Memory B cell (primary cell): ENCODE results near the gene DOCK1.

ENCODE experiments used
- ATAC-seq: fragments of 150-1000 bp; cut with Tn5 transposase; 2 replicates; pipeline ENCODE4 v1.10.0; 2021; ENCODE audit warnings: low read depth, mild to moderate bottlenecking, moderate library complexity
- DNase-seq, 2 donors: peaks; one replicate each; pipeline ENCODE4 v3.0.0; 2022; ENCODE audit warnings: low spot score in 2 of 2
- H3K27ac Mint-ChIP-seq: one replicate; pipeline ENCODE4 v1.8.0; 2022; ENCODE audit warnings: mild to moderate bottlenecking, moderate library complexity, mixed read lengths
- H3K27me3 Mint-ChIP-seq: one replicate; pipeline ENCODE4 v1.8.0; 2022; ENCODE audit warnings: mixed read lengths
- H3K36me3 Mint-ChIP-seq: one replicate; pipeline ENCODE4 v1.8.0; 2022; ENCODE audit warnings: mild to moderate bottlenecking, mixed read lengths
- H3K4me1 Mint-ChIP-seq: one replicate; pipeline ENCODE4 v1.8.0; 2022; ENCODE audit warnings: mixed read lengths
- H3K4me3 Mint-ChIP-seq: one replicate; pipeline ENCODE4 v1.8.0; 2022; ENCODE audit warnings: mild to moderate bottlenecking, moderate library complexity, mixed read lengths
- H3K9me3 Mint-ChIP-seq: one replicate; pipeline ENCODE4 v1.8.0; 2022; ENCODE audit warnings: mixed read lengths

DOCK1 gene

DNA sequence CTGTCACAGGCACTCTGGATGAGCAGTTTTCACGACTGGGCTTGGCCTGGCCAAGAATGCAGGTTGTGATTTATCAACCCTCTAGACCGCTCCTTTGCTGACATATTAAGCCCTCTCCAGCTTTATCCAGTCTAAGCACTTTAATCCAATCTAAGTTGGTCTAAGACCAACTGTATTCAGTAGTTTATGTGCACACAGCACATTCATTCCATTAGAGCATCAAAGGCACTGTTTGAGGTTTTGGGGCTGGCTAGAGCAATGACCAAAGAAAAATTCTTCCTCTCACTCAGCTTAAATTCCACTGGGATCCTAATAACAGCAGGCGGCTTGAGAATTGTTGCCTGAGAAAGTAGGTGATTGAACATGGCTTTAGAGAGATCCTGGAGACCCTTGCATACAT is 467.1 kb downstream of the DOCK1 start:
- DNase-seq (no peak), ATAC-seq (no peak)
- Mint-ChIP-seq H3K9me3 (no peaks in the 10 kb centered on the region), H3K27ac (no peak overlapping the region), H3K36me3 (no peaks in the 10 kb centered on the region), H3K27me3 (no peaks in the 10 kb centered on the region), H3K4me3 (no peak overlapping the region), H3K4me1 (no peaks in the 10 kb centered on the region)

DNA sequence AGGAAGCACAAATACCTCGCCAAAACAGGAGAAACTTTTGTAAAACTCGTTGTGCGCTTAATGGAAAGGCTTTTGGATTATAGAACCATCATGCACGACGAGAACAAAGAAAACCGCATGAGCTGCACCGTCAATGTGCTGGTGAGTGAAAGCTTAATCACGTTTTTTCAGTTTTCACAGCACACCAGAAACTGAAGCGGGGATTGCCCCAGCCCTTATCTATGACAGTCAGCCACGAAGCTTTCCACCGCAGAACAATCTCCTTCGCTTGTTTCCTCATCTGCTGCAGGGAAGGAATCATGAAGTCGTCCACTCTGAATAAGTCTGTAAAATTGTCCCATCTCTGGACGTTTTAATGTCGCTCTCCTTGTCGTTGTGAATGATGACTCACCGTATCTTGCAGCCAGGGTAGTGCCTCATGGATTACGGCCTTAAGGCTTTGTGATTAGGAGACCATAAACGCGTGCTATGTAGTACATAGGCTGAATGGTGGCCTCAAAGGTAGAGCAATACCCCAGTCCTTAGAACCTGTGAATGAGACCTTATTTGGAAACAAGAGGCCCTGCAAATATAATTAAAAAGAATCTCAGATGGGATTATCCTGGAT is 468.9 kb downstream of the DOCK1 start:
- Mint-ChIP-seq H3K27ac (no peak overlapping the region), H3K36me3 (no peaks in the 10 kb centered on the region), H3K4me3 (no peak overlapping the region), H3K27me3 (no peaks in the 10 kb centered on the region), H3K4me1 (no peaks in the 10 kb centered on the region), H3K9me3 (no peaks in the 10 kb centered on the region)
- ATAC-seq, result no peak
- no peak for DNase-seq

DNA sequence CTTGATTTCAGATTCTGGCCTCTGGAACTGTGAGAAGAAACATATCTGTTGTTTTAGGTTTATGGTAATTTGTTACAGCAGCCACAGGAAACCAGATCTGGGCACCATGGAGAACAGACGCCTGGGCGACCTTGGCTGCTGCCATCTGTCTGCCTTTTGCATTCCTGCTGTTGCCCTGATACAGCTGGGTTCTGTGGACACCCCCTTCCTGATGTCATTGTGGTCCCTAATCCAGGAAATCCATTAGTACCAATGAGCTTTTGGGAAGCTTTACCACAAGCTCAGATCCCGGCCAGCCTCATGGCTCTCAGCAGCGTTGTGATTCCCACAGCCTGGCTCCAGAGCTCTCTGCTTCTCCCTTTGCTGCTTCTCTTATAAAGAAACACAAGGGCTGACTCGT is 469.7 kb downstream of the DOCK1 start:
- H3K4me3 Mint-ChIP-seq, result no peak overlapping the region
- no peak for DNase-seq
- no peaks in the 10 kb centered on the region for H3K36me3 Mint-ChIP-seq
- H3K27me3 Mint-ChIP-seq, result no peaks in the 10 kb centered on the region
- ATAC-seq, result no peak
- no peaks in the 10 kb centered on the region for H3K4me1 Mint-ChIP-seq
- no peak overlapping the region for H3K27ac Mint-ChIP-seq
- H3K9me3 Mint-ChIP-seq, result no peaks in the 10 kb centered on the region

DNA sequence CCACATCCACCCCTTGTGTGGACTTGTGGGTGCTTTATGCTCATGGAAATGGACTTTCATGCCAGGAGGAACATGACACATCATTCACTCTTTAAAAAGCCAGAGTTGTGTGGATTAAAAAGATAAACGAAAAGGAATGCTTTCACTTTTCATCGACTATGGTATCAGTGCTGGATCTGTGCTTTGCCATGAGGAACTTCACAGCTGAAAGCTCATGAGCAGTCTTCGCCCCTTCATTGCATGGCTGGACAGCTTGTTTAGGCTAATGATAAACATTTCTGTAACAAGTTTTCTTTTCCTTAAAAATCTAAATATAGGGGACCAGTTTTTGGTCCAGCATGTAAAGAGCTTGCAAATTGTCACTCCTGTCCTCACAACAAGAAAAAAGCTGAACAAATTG is 470.2 kb downstream of the DOCK1 start:
- no peaks in the 10 kb centered on the region for H3K36me3 Mint-ChIP-seq
- H3K27me3 Mint-ChIP-seq, result no peaks in the 10 kb centered on the region
- DNase-seq (no peak), ATAC-seq (no peak)
- H3K27ac Mint-ChIP-seq, result no peak overlapping the region
- H3K4me3 Mint-ChIP-seq, result no peak overlapping the region
- no peaks in the 10 kb centered on the region for H3K4me1 Mint-ChIP-seq
- H3K9me3 Mint-ChIP-seq, result no peaks in the 10 kb centered on the region

DNA sequence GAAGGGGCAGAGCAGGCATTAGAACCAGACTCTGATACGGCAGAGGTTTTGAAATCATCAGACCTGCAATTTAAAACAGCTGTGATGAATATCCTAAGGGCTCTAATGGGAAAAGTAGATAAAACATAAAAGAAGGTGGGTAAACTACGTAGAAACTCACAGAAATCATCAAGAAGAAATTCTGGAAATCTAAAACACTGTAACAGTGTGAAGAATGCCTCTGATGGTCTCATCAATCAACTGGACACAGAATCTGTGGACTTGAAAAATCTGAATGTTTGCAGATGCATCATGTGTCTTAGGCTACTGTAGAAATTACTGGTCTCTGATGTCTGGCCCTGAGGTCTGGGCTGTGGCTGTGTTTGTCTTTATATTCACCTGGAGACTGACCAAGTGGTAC is 470.8 kb downstream of the DOCK1 start:
- no peaks in the 10 kb centered on the region for H3K4me1 Mint-ChIP-seq
- H3K27ac Mint-ChIP-seq, result no peak overlapping the region
- ATAC-seq (no peak), DNase-seq (no peak)
- no peaks in the 10 kb centered on the region for H3K27me3 Mint-ChIP-seq
- H3K4me3 Mint-ChIP-seq, result no peak overlapping the region
- H3K36me3 Mint-ChIP-seq, result no peaks in the 10 kb centered on the region
- no peaks in the 10 kb centered on the region for H3K9me3 Mint-ChIP-seq

DNA sequence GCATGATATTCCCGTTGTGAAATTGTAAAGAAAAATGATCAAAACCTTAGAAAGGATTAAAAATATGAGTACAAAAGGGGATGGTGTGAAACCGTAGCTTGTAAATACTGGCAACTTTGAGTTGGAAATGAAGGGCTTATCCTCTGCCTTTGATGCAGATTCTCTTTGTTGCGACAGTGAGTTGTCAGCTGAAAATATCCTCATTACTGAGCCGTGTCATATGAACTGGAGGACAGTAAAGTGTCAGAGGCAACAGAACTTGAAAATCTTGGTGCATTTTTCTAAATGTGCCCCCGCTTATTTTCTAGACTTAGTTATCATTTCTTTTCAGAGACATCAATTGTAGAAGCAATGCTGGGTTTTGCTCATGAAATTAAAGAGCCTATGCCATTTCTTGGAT is 473.4 kb downstream of the DOCK1 start:
- no peaks in the 10 kb centered on the region for H3K27me3 Mint-ChIP-seq
- no peak overlapping the region for H3K4me3 Mint-ChIP-seq
- DNase-seq (no peak), ATAC-seq (no peak)
- no peaks in the 10 kb centered on the region for H3K4me1 Mint-ChIP-seq
- no peak overlapping the region for H3K27ac Mint-ChIP-seq
- H3K9me3 Mint-ChIP-seq, result no peaks in the 10 kb centered on the region
- H3K36me3 Mint-ChIP-seq, result no peaks in the 10 kb centered on the region

DNA sequence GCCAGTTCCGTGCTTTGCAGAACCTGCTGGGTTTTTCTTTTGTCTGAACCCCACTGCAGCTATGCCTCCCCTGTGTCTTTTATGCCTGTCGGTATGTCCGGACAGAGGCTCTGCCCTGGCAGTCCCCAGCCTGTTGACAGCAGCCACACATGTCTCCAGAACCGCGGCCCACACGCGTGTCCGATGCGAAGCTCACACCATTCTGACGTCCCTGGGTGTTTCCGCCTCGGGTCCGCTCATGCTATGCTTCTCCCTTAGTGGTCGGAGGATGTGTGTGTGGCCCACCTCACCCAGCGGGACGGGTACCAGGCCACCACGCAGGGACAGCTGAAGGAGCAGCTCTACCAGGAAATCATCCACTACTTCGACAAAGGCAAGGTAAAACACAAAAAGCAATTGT is 479.3 kb downstream of the DOCK1 start:
- no peak overlapping the region for H3K27ac Mint-ChIP-seq
- DNase-seq, result no peak
- no peak for ATAC-seq

DNA sequence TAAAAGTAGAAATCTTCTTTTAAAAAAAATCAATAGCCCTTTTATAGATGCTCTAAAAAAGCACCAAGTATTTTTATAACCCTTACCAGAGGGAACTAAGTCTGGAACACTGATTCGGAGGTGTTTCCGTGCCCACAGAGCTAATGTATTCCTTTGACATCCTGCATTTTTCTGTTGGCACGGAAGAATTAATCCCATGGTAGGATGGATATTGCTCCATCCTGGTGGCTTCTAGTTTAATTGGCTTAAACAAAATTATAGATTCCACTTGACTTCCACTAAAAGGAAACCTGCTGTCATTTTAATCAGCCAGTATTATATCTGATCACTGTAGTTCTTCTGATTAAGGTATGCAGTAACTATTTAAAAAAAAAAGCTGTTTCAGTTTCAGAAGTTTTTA is 479.8 kb downstream of the DOCK1 start:
- no peaks in the 10 kb centered on the region for H3K36me3 Mint-ChIP-seq
- DNase-seq, result no peak
- H3K27ac Mint-ChIP-seq, result no peak overlapping the region
- no peak for ATAC-seq
- H3K4me3 Mint-ChIP-seq, result no peak overlapping the region
- H3K4me1 Mint-ChIP-seq, result no peaks in the 10 kb centered on the region
- H3K9me3 Mint-ChIP-seq, result peaks cover 3% of the 10 kb centered on the region
- peaks cover 3% of the 10 kb centered on the region for H3K27me3 Mint-ChIP-seq

More for the DNA sequence above, 479.3 kb downstream of the DOCK1 start:
- H3K4me3 Mint-ChIP-seq, result no peak overlapping the region
- H3K36me3 Mint-ChIP-seq, result no peaks in the 10 kb centered on the region
- H3K9me3 Mint-ChIP-seq, result peaks cover 2% of the 10 kb centered on the region
- peaks cover 2% of the 10 kb centered on the region for H3K27me3 Mint-ChIP-seq
- H3K4me1 Mint-ChIP-seq, result no peaks in the 10 kb centered on the region

DNA sequence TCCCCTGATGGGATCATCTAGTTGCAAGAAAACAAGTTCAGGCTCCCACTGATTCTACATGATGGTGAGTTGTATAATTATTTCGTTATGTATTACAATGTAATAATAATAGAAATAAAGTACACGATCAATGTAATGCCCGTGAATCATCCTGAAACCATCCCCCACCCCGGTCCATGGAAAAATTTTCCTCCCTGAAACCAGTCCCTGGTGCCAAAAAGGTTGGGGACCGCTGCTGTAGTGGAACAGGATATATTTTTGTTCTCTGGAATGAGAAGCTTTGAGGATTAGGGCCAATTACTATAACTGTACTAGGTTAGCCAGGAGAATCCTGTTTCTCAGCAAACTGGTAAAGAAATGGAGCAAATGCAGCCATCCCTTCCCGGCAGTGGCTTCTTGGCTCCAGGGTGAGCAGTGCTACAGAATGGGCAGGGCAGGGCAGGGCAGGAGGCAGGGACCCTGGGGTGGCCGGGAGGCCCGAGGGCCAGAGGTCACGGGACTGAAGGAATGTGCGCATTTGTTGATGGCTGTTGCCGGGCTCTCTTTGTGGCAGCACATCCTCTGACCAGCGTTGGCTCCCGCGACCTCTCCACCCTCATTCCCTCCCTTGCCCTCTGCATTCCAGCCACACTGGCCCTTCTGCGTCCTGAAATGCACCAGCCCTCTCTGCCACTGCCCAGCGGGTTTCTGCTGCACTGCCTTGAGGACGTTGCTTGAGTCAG is 481.5 kb downstream of the DOCK1 start:
- no peak for ATAC-seq
- H3K27ac Mint-ChIP-seq, result no peak overlapping the region
- H3K4me1 Mint-ChIP-seq, result no peaks in the 10 kb centered on the region

DNA sequence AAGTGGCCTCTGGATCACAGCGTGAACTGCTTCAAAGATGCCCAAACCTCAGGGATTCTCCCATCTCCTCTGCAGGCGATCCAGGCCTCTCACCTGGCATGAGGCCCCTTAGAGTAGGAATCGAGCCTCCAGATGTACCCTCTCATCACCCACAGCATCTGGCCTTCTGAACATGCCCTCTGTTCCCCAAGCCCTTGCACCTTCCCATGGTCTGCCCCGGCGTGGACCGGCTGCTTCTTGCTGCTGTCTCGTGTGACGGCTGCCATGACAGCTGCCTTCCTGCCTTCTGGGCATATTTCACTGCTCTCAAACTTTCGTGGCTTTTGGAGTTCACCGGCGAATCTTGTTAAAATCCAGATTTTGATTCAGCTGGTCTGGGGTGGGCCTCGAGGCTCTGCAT is 486.6 kb downstream of the DOCK1 start:
- no peaks in the 10 kb centered on the region for H3K36me3 Mint-ChIP-seq
- DNase-seq (no peak), ATAC-seq (no peak)
- H3K4me1 Mint-ChIP-seq, result no peaks in the 10 kb centered on the region
- peaks cover 1% of the 10 kb centered on the region for H3K27me3 Mint-ChIP-seq
- no peak overlapping the region for H3K4me3 Mint-ChIP-seq
- peaks cover 1% of the 10 kb centered on the region for H3K9me3 Mint-ChIP-seq
- H3K27ac Mint-ChIP-seq, result no peak overlapping the region

More for the DNA sequence above, 481.5 kb downstream of the DOCK1 start:
- H3K27me3 Mint-ChIP-seq, result peaks cover 3% of the 10 kb centered on the region
- peaks cover 3% of the 10 kb centered on the region for H3K9me3 Mint-ChIP-seq
- H3K4me3 Mint-ChIP-seq, result no peak overlapping the region
- no peaks in the 10 kb centered on the region for H3K36me3 Mint-ChIP-seq
- no peak for DNase-seq

DNA sequence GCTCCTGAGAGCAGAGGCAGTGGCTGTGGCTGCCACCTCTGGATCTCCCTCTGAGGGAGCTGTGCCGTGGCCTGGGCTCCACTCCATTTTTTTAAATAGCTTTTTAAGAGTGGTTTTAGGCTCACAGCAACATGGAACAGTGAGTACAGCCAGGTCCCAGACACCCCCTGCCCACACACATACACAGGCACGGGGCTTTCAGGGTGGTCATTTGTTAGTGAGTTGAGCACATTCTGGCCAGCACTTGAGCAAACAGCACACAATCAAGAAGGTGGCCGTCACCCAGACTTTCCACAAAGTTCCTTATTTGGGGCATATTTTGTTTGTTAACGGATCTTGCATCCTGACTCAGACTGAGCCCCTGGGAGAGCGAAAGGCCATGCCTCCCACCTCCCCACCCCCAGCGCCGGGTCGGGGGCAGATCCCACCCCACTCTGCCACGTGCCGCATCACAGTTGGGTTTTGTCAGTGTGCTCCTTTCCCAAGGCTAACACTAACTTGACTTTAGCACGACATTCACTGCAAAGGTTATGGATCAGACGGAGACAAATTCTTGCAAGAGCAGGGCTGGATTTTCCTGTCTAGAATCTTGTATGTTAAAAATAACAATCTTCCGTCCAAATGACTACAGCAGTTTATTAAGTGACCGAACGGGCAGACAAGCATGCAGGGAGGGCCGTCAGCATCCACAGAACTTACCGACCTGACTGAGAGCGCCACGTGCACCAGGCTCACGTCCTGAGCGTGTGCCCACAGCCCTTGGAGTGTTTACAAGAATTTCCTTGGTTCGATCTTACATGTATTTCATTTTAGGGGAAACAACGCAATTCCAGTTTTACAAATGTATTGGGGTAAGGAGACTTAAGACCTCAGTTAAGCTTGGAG is 487.4 kb downstream of the DOCK1 start:
- Mint-ChIP-seq H3K27ac (no peak overlapping the region), H3K27me3 (peaks cover 1% of the 10 kb centered on the region), H3K4me1 (no peaks in the 10 kb centered on the region), H3K36me3 (no peaks in the 10 kb centered on the region), H3K4me3 (no peak overlapping the region), H3K9me3 (peaks cover 1% of the 10 kb centered on the region)
- DNase-seq, result no peak
- ATAC-seq, result no peak

DNA sequence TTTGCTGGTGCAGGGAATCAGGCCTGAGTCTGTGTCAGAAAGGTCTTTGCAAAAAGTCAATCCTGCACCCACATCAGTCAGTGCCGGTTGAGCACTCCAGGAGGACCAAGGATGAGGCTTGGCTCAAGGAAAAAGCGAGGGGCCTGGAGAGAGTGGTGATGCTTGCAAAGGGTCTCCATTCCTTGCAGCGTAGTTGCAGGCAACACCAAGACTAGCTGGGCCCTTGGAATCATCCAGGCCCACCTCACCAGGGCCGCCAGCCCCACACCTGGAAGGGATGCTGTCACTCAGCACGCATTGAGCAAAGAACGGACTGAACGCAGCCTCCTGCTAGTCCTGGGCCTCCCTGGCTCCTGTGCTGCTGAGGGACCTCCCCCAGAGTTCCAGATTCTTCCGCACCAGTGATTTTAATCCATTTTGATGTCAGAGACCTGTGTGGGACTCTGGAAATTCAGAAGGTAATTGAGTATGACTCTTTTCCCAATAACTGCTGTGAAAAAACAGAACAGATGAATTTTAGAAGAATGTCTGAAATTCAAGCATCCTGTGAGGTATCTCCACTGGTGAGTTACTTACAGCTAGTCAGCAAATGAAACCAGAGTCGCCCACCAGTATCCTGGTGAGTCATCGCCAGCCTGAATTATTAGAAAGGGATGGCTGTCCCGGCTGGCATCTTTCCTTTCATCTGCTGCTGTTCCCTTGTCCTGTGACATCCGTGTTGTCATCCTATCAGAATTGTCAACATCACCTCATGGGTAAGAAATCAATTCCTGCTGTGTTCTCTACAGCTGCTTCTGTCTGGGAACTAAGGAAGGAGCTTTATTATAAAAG is 493.1 kb downstream of the DOCK1 start:
- H3K4me3 Mint-ChIP-seq, result no peak overlapping the region
- H3K9me3 Mint-ChIP-seq, result peaks cover 6% of the 10 kb centered on the region
- no peaks in the 10 kb centered on the region for H3K27me3 Mint-ChIP-seq
- no peak for ATAC-seq
- no peak for DNase-seq
- H3K27ac Mint-ChIP-seq, result no peak overlapping the region
- no peaks in the 10 kb centered on the region for H3K4me1 Mint-ChIP-seq
- no peaks in the 10 kb centered on the region for H3K36me3 Mint-ChIP-seq

DNA sequence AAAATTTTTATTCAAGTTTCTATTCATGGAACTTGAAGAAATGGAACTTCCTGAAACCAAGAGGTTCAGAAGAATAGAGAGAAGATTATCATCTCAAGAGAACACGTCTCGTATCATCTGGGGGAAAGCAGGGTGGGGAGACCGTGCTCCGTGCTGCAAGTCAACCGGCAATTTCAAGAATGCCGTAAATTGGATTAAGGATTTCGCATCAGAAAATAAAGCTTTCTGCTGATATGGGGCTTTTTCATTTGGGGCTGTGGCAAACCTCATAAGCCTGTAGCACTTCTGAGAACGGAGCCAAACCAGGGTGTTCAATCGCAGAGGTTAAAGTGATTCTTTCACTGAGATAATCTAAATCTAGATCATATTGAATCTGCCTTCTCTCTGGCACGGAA is 493.7 kb downstream of the DOCK1 start:
- DNase-seq, result no peak
- Mint-ChIP-seq H3K36me3 (no peaks in the 10 kb centered on the region), H3K27me3 (no peaks in the 10 kb centered on the region), H3K4me3 (no peak overlapping the region), H3K9me3 (peaks cover 6% of the 10 kb centered on the region), H3K27ac (no peak overlapping the region), H3K4me1 (no peaks in the 10 kb centered on the region)
- ATAC-seq, result no peak

DNA sequence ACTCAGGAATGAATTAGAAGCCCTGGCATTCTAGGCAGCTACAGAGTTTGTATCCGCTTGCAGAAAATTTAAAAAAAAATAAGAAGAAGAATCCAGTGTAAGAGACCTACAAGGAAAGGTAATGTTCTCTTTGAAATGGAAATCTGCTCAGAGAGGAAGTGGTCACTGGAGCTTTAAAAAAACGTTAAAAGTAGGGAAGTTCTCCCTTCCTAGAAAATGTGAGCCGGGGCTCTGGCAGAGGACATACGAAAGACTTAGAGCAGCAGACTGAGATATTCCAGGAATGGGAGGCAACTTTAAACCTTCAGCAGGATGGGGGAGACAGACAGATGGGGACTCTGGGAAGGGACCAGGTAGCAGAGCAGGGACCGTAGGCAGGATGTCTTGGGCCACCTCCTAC is 494.4 kb downstream of the DOCK1 start:
- Mint-ChIP-seq H3K9me3 (peaks cover 6% of the 10 kb centered on the region), H3K27me3 (no peaks in the 10 kb centered on the region), H3K4me1 (no peaks in the 10 kb centered on the region), H3K27ac (no peak overlapping the region), H3K4me3 (no peak overlapping the region), H3K36me3 (no peaks in the 10 kb centered on the region)
- ATAC-seq (no peak), DNase-seq (no peak)
